K562 (cell line): ENCODE results near the gene SORT1. TPM values are rescaled to one million over a fixed set of nuclear protein-coding genes. Genes with fewer than 3 reads are reported as not detected.

Experiments used
- ATAC-seq: fragments of 200-7000 bp; cut with Tn5 transposase; 3 replicates; pipeline ENCODE4 v1.9.1; 2020; ENCODE audit warnings: moderate library complexity
- BruUV-seq: library from RNA; stranded (reverse); fragments of 400-500 nt; replicated peaks from 2 replicates; lab custom pipeline; 2021; lab: Mats Ljungman, UMichigan
- CTCF ChIA-PET: fragments of 300-600 bp; formaldehyde crosslinking; extraction: SDS; loops from one replicate; lab custom pipeline; 2021; ENCODE audit warnings: low intra/inter-chr PET ratio; lab: Yijun Ruan, JAX
- POLR2A ChIA-PET: fragments of 300-600, 350-650 bp; sonication (Branson Sonifier 250); formaldehyde crosslinking; extraction: SDS; loops from one replicate; lab custom pipeline; 2021; ENCODE audit warnings: antibody characterized with exemption, inconsistent platforms; lab: Yijun Ruan, JAX
- DNase-seq, 4 experiments: peaks; one replicate each; pipeline versions ENCODE4 v3.0.0 to v3.0.0-alpha.2; 2011 to 2018; ENCODE audit warnings: low spot score in 3 of 4, mixed read lengths in 3 of 4; ENCODE audit errors: extremely low read depth in 1 of 4
- FAIRE-seq: peaks from 2 replicates; lab custom pipeline; 2011; peaks lifted over from hg19 to GRCh38; lab: Jason Lieb, UNC
- H2AFZ ChIP-seq: 2 replicates; pipeline ENCODE4 v1.6.0; 2011; ENCODE audit warnings: low read depth, low read length, control low read depth, inconsistent platforms
- H3K27ac ChIP-seq: fragments of 200-600 bp; 3 replicates; pipeline ENCODE4 v1.8.0; 2011; ENCODE audit warnings: low read depth, mild to moderate bottlenecking, control low read depth, inconsistent platforms, low read length, moderate library complexity, mixed read lengths; ENCODE audit errors: extremely low read depth
- H3K27me3 ChIP-seq, 2 experiments: fragments of 300-600 bp in 1 of 2; 2 replicates in 1 of 2; 3 replicates in 1 of 2; pipeline versions ENCODE4 v1.6.0 to v1.8.0; 2011; ENCODE audit warnings: inconsistent platforms in 2 of 2, low read length in 2 of 2, mild to moderate bottlenecking in 1 of 2, mixed read lengths in 1 of 2, moderate library complexity in 1 of 2; ENCODE audit not compliant: control insufficient read depth in 2 of 2, insufficient read depth in 2 of 2
- H3K36me3 ChIP-seq: fragments of 300-600 bp; 3 replicates; pipeline ENCODE4 v1.8.0; 2011; ENCODE audit warnings: mild to moderate bottlenecking, low read length, inconsistent platforms; ENCODE audit not compliant: control insufficient read depth, insufficient read depth
- H3K4me1 ChIP-seq, 2 experiments: fragments of 200-600 bp in 1 of 2; replicated peaks in 1 of 2; 2 replicates in 1 of 2; 3 replicates in 1 of 2; pipeline versions ENCODE4 v1.5.1 to v1.8.0; 2011; ENCODE audit warnings: inconsistent platforms in 2 of 2, low read length in 2 of 2, mild to moderate bottlenecking in 1 of 2, mixed read lengths in 1 of 2, moderate library complexity in 1 of 2; ENCODE audit not compliant: control insufficient read depth in 2 of 2, insufficient read depth in 2 of 2
- H3K4me2 ChIP-seq: 2 replicates; pipeline ENCODE4 v1.6.1; 2011; ENCODE audit warnings: low read length, control low read depth, inconsistent platforms, mixed read lengths; ENCODE audit not compliant: insufficient read depth
- H3K4me3 ChIP-seq: fragments of 200-600 bp; sonication (generic), shearing (Covaris generic); 2 replicates; pipeline ENCODE4 v1.5.1; 2016; ENCODE audit warnings: control low read depth, inconsistent platforms
- H3K79me2 ChIP-seq: fragments of 200-600 bp; 3 replicates; pipeline ENCODE4 v1.8.0; 2011; ENCODE audit warnings: low read length, inconsistent platforms; ENCODE audit not compliant: control insufficient read depth, insufficient read depth
- H3K9ac ChIP-seq, 2 experiments: 2 replicates each; pipeline versions ENCODE4 v1.6.0 to v1.6.1; 2011; ENCODE audit warnings: low read depth in 2 of 2, low read length in 2 of 2, control low read depth in 1 of 2, inconsistent platforms in 1 of 2, mild to moderate bottlenecking in 1 of 2, mixed read lengths in 1 of 2; ENCODE audit not compliant: insufficient read depth in 1 of 2
- H3K9me1 ChIP-seq: one replicate; pipeline ENCODE4 v1.6.0; 2011; ENCODE audit warnings: inconsistent platforms, mild to moderate bottlenecking, low read length, moderate library complexity; ENCODE audit not compliant: control insufficient read depth, insufficient read depth
- H3K9me3 ChIP-seq: replicated peaks from 2 replicates; pipeline ENCODE4 v1.5.1; 2011; ENCODE audit warnings: low read depth, low read length, inconsistent platforms; ENCODE audit not compliant: control insufficient read depth, insufficient read depth
- H4K20me1 ChIP-seq: replicated peaks from 2 replicates; pipeline ENCODE4 v1.6.1; 2011; ENCODE audit warnings: low read length, inconsistent platforms, mixed read lengths; ENCODE audit not compliant: control insufficient read depth, insufficient read depth
- ADNP ChIP-seq: fragments of 200-800 bp; sonication (Bioruptor generic); IDR thresholded peaks from 2 replicates; pipeline ENCODE4 v1.6.1; 2016; ENCODE audit warnings: missing genetic modification characterization, missing compliant biosample characterization
- ASH1L ChIP-seq: fragments of 450-650 bp; IDR thresholded peaks from 2 replicates; pipeline ENCODE4 v1.6.1; 2018; ENCODE audit warnings: borderline replicate concordance, mild to moderate bottlenecking, low read depth; ENCODE audit not compliant: partially characterized antibody
- CAMTA2 ChIP-seq: fragments of 250-450 bp; sonication (Bioruptor Pico); conservative IDR thresholded peaks from 2 replicates; pipeline ENCODE4 v1.5.1; 2022
- JUND ChIP-seq, 2 experiments: IDR thresholded peaks; 2 replicates in 1 of 2; 3 replicates in 1 of 2; pipeline ENCODE4 v1.6.1; 2011; ENCODE audit warnings: borderline replicate concordance in 2 of 2, low read depth in 2 of 2, low read length in 2 of 2, improper control_type of control experiment in 1 of 2, missing biosample characterization in 1 of 2, missing genetic modification characterization in 1 of 2, missing genetic modification reagents in 1 of 2
- KLF1 ChIP-seq: fragments of 450-650 bp; IDR thresholded peaks from 2 replicates; pipeline ENCODE4 v1.6.1; 2016; ENCODE audit warnings: missing genetic modification characterization, missing compliant biosample characterization
- NFATC3 ChIP-seq: fragments of 450-650 bp; IDR thresholded peaks from 2 replicates; pipeline ENCODE4 v1.6.1; 2017; ENCODE audit warnings: mild to moderate bottlenecking
- PHTF2 ChIP-seq: fragments of 250-450 bp; sonication (Bioruptor Pico); IDR thresholded peaks from 2 replicates; pipeline ENCODE4 v1.5.0; 2021; ENCODE audit warnings: mild to moderate bottlenecking
- PYGO2 ChIP-seq: fragments of 450-650 bp; IDR thresholded peaks from 2 replicates; pipeline ENCODE4 v1.6.1; 2016; ENCODE audit warnings: mild to moderate bottlenecking, missing genetic modification characterization, moderate library complexity, missing compliant biosample characterization
- RBM17 ChIP-seq: fragments of 200-400 bp; formaldehyde crosslinking; IDR thresholded peaks from 2 replicates; pipeline ENCODE4 v1.6.1; 2017; ENCODE audit warnings: low read depth, mild to moderate bottlenecking, low read length, borderline replicate concordance
- ZBTB7A ChIP-seq: IDR thresholded peaks from 2 replicates; pipeline ENCODE4 v1.6.1; 2011; ENCODE audit warnings: low read depth, mild to moderate bottlenecking, low read length, moderate library complexity, borderline replicate concordance; ENCODE audit not compliant: control insufficient read depth
- ZNF277 ChIP-seq: fragments of 250-450 bp; sonication (Bioruptor Pico); IDR thresholded peaks from 2 replicates; pipeline ENCODE4 v1.8.0; 2022; ENCODE audit warnings: inconsistent platforms, mild to moderate bottlenecking, moderate library complexity, borderline replicate concordance
- ZNF639 ChIP-seq, 2 experiments: fragments of 200-800 bp in 1 of 2; sonication (Bioruptor generic) in 1 of 2; sonication (generic) in 1 of 2; formaldehyde crosslinking in 1 of 2; IDR thresholded peaks in 1 of 2; conservative IDR thresholded peaks in 1 of 2; 2 replicates each; pipeline versions ENCODE4 v1.5.0 to v1.6.1; 2016 to 2020; ENCODE audit warnings: missing compliant biosample characterization in 1 of 2, missing genetic modification characterization in 1 of 2, missing genetic modification reagents in 1 of 2
- ZNF778 ChIP-seq: fragments of 450-650 bp; formaldehyde crosslinking; IDR thresholded peaks from 2 replicates; pipeline ENCODE4 v1.4.0; 2020; ENCODE audit warnings: mild to moderate bottlenecking, moderate library complexity
- WGBS: fragments of 100-300 bp; shearing (Covaris generic); methylation state at CpG from one replicate; pipeline ENCODE4 v1.1.6; 2016; ENCODE audit warnings: low coverage, mixed read lengths; ENCODE audit not compliant: insufficient coverage; ENCODE audit errors: missing lambda C conversion rate; 5-methylcytosine and 5-hydroxymethylcytosine counted together
- in situ Hi-C: fragments of 300-500 bp; cut with MboI; formaldehyde crosslinking; loops from 4 replicates; pipeline ENCODE4 v1.15.0; 2018; ENCODE audit warnings: inconsistent platforms, mixed read lengths
- intact Hi-C: fragments of 100-400 bp; cut with micrococcal nuclease; formaldehyde crosslinking; loops from 2 replicates; pipeline ENCODE4 v1.14.2; 2022
- polyA plus RNA-seq, 8 experiments: library from polyadenylated mRNA; depleted of rRNA in 4 of 8; stranded (reverse) in 5 of 8; unstranded in 3 of 8; fragments of >200 nt; fragmentation: Nextera tagmentation in 2 of 8; fragmentation: Illumina TruSeq in 1 of 8; extraction: Ambion mirVana in 2 of 8; extraction: Trizol in 1 of 8; gene quantifications; 2 replicates each; pipeline versions ENCODE4 v1.2.1 to v1.2.3, GENCODE V29; 2011 to 2014; ENCODE audit warnings: inconsistent platforms in 1 of 8, missing spikeins in 1 of 8
- total RNA-seq, 7 experiments: library from RNA; depleted of rRNA in 6 of 7; stranded (reverse); fragments of >200 nt in 6 of 7; fragmentation: Illumina TruSeq in 2 of 7; extraction: Trizol in 2 of 7; gene quantifications; 2 replicates each; pipeline versions ENCODE4 v1.2.1 to v1.2.3, GENCODE V29; 2011 to 2021; ENCODE audit warnings: low replicate concordance in 1 of 7
- TF ChIP-seq, protein P1 (sequence below): IDR thresholded peaks from 2 replicates; pipeline ENCODE4 v1.6.1; 2011; ENCODE audit warnings: borderline replicate concordance, low read depth, mild to moderate bottlenecking, moderate library complexity, low read length; ENCODE audit not compliant: insufficient read depth, poor library complexity, severe bottlenecking
- TF ChIP-seq, protein P2 (sequence below): fragments of 250-450 bp; sonication (Bioruptor Pico); IDR thresholded peaks from 2 replicates; pipeline ENCODE4 v1.5.0; 2020; ENCODE audit warnings: mild to moderate bottlenecking

Gene SORT1
- total and polyA plus RNA-seq, 9 of the 15 experiments (the other 6 are each of a cell fraction or from before 2014, with no cell fraction given) = 27.4 to 112 (median 65.0) TPM

- BruUV-seq = no TSS peak
- Histone ChIP-seq H4K20me1 (no peaks in the 10 kb centered on the region), H3K36me3 (peaks cover 20% of the 10 kb centered on the region; the same call in 2 of the 3 replicates), H3K4me1 (peaks cover 11 to 31% of the 10 kb centered on the region in 2 experiments; a peak in 4 of 5 replicates), H3K9me1 (no peaks in the 10 kb centered on the region), H3K9me3 (no peaks in the 10 kb centered on the region), H3K4me2 (no peak overlapping the region), H3K27ac (peak overlapping the region; percentile 24; the same call in 2 of the 3 replicates), H2AFZ (no peak overlapping the region), H3K27me3 (no peaks in the 10 kb centered on the region), H3K4me3 (no peak overlapping the region), H3K79me2 (peaks cover 91% of the 10 kb centered on the region), H3K9ac (no peak overlapping the region)
- ATAC-seq = 0 out of 3 replicates have a peak, but pooled peaks have one; percentile 10
- WGBS = 85% methylated on average over 3 of the region's 3 CpGs
- FAIRE-seq = no peak
- in situ Hi-C loops = no loop called here
- POLR2A ChIA-PET = interaction anchor here (0.6 to 4.6 kb wide), 9 partner anchors 7 to 721 kb away, joined by 3 to 35 read pairs (median 3); partner anchors contain the start of gene PSRC1
- intact Hi-C loops = no loop called here
- CTCF ChIA-PET = no interaction called here
- no peak for DNase-seq
- TF ChIP-seq JUND (IDR thresholded peaks at IDR 0.05; ENCODE audit: borderline replicate concordance, low read depth, low read length) (no peak), JUND (tag; IDR thresholded peaks at IDR 0.05; ENCODE audit: borderline replicate concordance, low read depth, low read length) (no peak), ASH1L (no peak), ZNF778 (CRISPR knock-in tag) (no peak), ZNF639 (CRISPR knock-in tag; conservative IDR thresholded peaks at IDR 0.05 in 1 of 2, IDR thresholded peaks at IDR 0.05 in 1 of 2) (no peak), KLF1 (tag) (no peak), PHTF2 (CRISPR knock-in tag) (no peak), ZNF277 (CRISPR knock-in tag) (no peak), NFATC3 (no peak), ADNP (no peak), PYGO2 (tag) (no peak), CAMTA2 (no peak), ZBTB7A (no peak), RBM17 (no peak)
- TF ChIP-seq, protein P1, sequence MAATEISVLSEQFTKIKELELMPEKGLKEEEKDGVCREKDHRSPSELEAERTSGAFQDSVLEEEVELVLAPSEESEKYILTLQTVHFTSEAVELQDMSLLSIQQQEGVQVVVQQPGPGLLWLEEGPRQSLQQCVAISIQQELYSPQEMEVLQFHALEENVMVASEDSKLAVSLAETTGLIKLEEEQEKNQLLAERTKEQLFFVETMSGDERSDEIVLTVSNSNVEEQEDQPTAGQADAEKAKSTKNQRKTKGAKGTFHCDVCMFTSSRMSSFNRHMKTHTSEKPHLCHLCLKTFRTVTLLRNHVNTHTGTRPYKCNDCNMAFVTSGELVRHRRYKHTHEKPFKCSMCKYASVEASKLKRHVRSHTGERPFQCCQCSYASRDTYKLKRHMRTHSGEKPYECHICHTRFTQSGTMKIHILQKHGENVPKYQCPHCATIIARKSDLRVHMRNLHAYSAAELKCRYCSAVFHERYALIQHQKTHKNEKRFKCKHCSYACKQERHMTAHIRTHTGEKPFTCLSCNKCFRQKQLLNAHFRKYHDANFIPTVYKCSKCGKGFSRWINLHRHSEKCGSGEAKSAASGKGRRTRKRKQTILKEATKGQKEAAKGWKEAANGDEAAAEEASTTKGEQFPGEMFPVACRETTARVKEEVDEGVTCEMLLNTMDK = no peak
- TF ChIP-seq, protein P2, sequence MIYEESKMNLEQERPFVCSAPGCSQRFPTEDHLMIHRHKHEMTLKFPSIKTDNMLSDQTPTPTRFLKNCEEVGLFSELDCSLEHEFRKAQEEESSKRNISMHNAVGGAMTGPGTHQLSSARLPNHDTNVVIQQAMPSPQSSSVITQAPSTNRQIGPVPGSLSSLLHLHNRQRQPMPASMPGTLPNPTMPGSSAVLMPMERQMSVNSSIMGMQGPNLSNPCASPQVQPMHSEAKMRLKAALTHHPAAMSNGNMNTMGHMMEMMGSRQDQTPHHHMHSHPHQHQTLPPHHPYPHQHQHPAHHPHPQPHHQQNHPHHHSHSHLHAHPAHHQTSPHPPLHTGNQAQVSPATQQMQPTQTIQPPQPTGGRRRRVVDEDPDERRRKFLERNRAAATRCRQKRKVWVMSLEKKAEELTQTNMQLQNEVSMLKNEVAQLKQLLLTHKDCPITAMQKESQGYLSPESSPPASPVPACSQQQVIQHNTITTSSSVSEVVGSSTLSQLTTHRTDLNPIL = no peak
Measured at GRCh38 chr1:109379422-109379821, 18.3 kb downstream of the SORT1 start.
